HepG2 (cell line): ENCODE results near the gene LINS1. TPM values are rescaled to one million over a fixed set of nuclear protein-coding genes. Genes with fewer than 3 reads are reported as not detected.

Experiments used
- HBP1 ChIP-seq: IDR thresholded peaks from 2 replicates; pipeline ENCODE4 v1.6.1; 2016; ENCODE audit warnings: low read depth, control low read depth
- IRF2 ChIP-seq: IDR thresholded peaks from 2 replicates; pipeline ENCODE4 v1.6.1; 2018; ENCODE audit warnings: missing genetic modification reagents, missing compliant biosample characterization
- KDM2A ChIP-seq: sonication (generic); formaldehyde crosslinking; IDR thresholded peaks from 2 replicates; pipeline ENCODE4 v1.4.0; 2020; ENCODE audit warnings: low read depth, missing genetic modification reagents, borderline replicate concordance
- MLX ChIP-seq: IDR thresholded peaks from 2 replicates; pipeline ENCODE4 v1.6.1; 2016
- NFRKB ChIP-seq: fragments of 450-650 bp; IDR thresholded peaks from 2 replicates; pipeline ENCODE4 v1.6.1; 2017
- PAXIP1 ChIP-seq: sonication (generic); formaldehyde crosslinking; conservative IDR thresholded peaks from 2 replicates; pipeline ENCODE4 v1.4.0; 2020; ENCODE audit warnings: mild to moderate bottlenecking, missing genetic modification reagents, moderate library complexity
- TFAP4 ChIP-seq: sonication (generic); IDR thresholded peaks from 2 replicates; pipeline ENCODE4 v1.6.1; 2016; ENCODE audit warnings: low read depth, borderline replicate concordance
- ZFP36 ChIP-seq: fragments of 150-350 bp; IDR thresholded peaks from 2 replicates; pipeline ENCODE4 v1.6.1; 2018; ENCODE audit warnings: borderline replicate concordance, low read length, low read depth; ENCODE audit not compliant: partially characterized antibody
- ZFYVE20 ChIP-seq: sonication (generic); formaldehyde crosslinking; IDR thresholded peaks from 2 replicates; pipeline ENCODE4 v1.8.0; 2023; ENCODE audit warnings: low read depth, mild to moderate bottlenecking, moderate library complexity, missing genetic modification reagents, borderline replicate concordance
- ZNF407 ChIP-seq: sonication (generic); formaldehyde crosslinking; IDR thresholded peaks from one replicate; pipeline ENCODE4 v1.5.1; 2020; ENCODE audit warnings: mild to moderate bottlenecking, missing genetic modification reagents; ENCODE audit errors: not compliant biosample characterization
- ZNF782 ChIP-seq: sonication (generic); formaldehyde crosslinking; IDR thresholded peaks from 2 replicates; pipeline ENCODE4 v1.4.0; 2020; ENCODE audit warnings: missing genetic modification reagents, mild to moderate bottlenecking, borderline replicate concordance
- polyA plus RNA-seq, 8 experiments: library from polyadenylated mRNA; depleted of rRNA in 3 of 8; stranded (reverse) in 7 of 8; unstranded in 1 of 8; fragments of >200 nt; fragmentation: Illumina TruSeq in 4 of 8; extraction: Trizol in 4 of 8; gene quantifications; 2 replicates each; pipeline versions ENCODE4 v1.2.1 to v1.2.3, GENCODE V29; 2011 to 2016; ENCODE audit warnings: low read depth in 4 of 8, missing spikeins in 1 of 8, mixed read lengths in 1 of 8; ENCODE audit not compliant: insufficient read depth in 1 of 8
- total RNA-seq, 5 experiments: library from RNA; depleted of rRNA; stranded (reverse); fragments of >200 nt; fragmentation: Illumina TruSeq; extraction: Trizol; gene quantifications; 2 replicates each; pipeline ENCODE4 v1.2.3, GENCODE V29; 2016; ENCODE audit warnings: low read depth in 1 of 5

The LINS1 gene
- total and polyA plus RNA-seq, 2 of the 13 experiments (the other 11 are each of a cell fraction or from before 2014, with no cell fraction given) = 9.8 to 10.4 TPM

GRCh38 chr15:100602064-100602822 is at the start of gene LINS1, which contains the start of gene ASB7 (continued):
- TF ChIP-seq KDM2A (CRISPR knock-in tag) (peak; percentile 77), IRF2 (CRISPR knock-in tag) (peak; percentile 87), HBP1 (CRISPR knock-in tag) (peak; percentile 85; the same call in 1 of the 2 replicates), ZFYVE20 (CRISPR knock-in tag) (no peak), NFRKB (no peak), TFAP4 (peak; percentile 31; the same call in 1 of the 2 replicates), PAXIP1 (peak; percentile 62), ZFP36 (no peak), MLX (CRISPR knock-in tag) (no peak), ZNF782 (CRISPR knock-in tag) (peak; percentile 81; the same call in 1 of the 2 replicates), ZNF407 (CRISPR knock-in tag) (no peak)
